HL-60 (cell line): ENCODE data around the gene FAF1.

Experiments used
- DNase-seq, 2 experiments: peaks; one replicate each; pipeline ENCODE4 v3.0.0-alpha.2; 2010 to 2020; ENCODE audit warnings: low read depth in 1 of 2, low spot score in 1 of 2
- H3K27ac ChIP-seq: fragments of 250-450 bp; sonication (Bioruptor Pico); replicated peaks from 2 replicates; pipeline ENCODE4 v1.5.1; 2020; ENCODE audit warnings: mild to moderate bottlenecking, moderate library complexity
- H3K27me3 ChIP-seq: fragments of 250-450 bp; sonication (Bioruptor Pico); 2 replicates; pipeline ENCODE4 v1.5.1; 2021; ENCODE audit warnings: mild to moderate bottlenecking, moderate library complexity; ENCODE audit not compliant: insufficient read depth, poor library complexity, severe bottlenecking
- H3K4me3 ChIP-seq: replicated peaks from 2 replicates; pipeline ENCODE4 v1.5.1; 2011; ENCODE audit warnings: mild to moderate bottlenecking, control low read depth, low read length; ENCODE audit not compliant: insufficient read depth
- CTCF ChIP-seq: IDR thresholded peaks from one replicate; pipeline ENCODE4 v1.5.1; 2011; ENCODE audit warnings: low read length, control low read depth, inconsistent platforms; ENCODE audit not compliant: insufficient read depth
- GABPA ChIP-seq: IDR thresholded peaks from 2 replicates; pipeline ENCODE4 v1.6.1; 2012; ENCODE audit warnings: low read depth
- POLR2AphosphoS5 ChIP-seq: IDR thresholded peaks from 2 replicates; pipeline ENCODE4 v1.6.1; 2012; ENCODE audit warnings: low read depth
- REST ChIP-seq: IDR thresholded peaks from 2 replicates; pipeline ENCODE4 v1.6.1; 2012; ENCODE audit warnings: low read depth; ENCODE audit not compliant: insufficient replicate concordance
- SPI1 ChIP-seq: IDR thresholded peaks from 2 replicates; pipeline ENCODE4 v1.6.1; 2012; ENCODE audit warnings: low read depth, mild to moderate bottlenecking, borderline replicate concordance

The FAF1 gene

DNA sequence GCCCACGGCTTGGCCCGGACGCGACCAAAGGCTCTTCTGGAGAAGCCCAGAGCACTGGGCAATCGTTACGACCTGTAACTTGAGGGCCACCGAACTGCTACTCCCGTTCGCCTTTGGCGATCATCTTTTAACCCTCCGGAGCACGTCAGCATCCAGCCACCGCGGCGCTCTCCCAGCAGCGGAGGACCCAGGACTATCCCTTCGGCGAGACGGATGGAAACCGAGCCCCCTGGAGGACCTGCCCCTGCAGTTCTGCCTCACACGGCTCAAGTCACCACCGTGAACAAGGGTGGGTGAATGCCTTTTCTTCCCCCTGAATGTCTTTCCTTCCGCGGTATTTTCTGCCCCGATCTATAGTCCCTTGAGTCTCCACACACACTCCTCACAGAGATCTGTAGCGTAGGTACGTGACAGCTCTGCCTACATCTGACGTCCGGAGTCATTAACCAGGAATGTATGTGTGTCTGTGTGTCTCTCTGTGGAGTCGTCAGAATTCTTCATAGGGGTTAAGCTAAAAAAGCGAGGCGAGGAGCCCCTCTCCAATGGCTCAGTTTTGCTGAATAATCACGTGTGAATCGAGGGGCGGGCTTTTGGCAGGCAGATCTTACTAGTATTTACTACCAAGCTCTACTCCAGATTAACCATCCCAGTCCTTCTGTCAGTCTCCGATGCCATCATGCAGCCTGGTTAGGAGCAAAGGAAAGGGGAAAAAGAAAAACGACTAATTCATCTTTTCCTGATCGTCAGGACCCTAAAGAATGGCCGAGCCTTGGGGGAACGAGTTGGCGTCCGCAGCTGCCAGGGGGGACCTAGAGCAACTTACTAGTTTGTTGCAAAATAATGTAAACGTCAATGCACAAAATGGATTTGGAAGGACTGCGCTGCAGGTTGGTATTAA is 9.8 kb upstream of the FAF1 start, which contains the start of gene CDKN2C:
TSS of gene CDKN2C (plus strand) at position 635 of the 898 bp plus-strand sequence. CDS start at position 759, 124 bp downstream.
- peak in 1 of 2 experiments; percentile 75 for DNase-seq
- H3K4me3 ChIP-seq = peak within 1 kb of the TSS; percentile 66
- H3K27me3 ChIP-seq = no peaks in the 10 kb centered on the region
- TF ChIP-seq GABPA = no peak
- no peak for TF ChIP-seq REST
- TF ChIP-seq SPI1 = no peak
- no peak; the same call in 1 of the 2 replicates for TF ChIP-seq POLR2AphosphoS5
- no peak for TF ChIP-seq CTCF
- peak within 1 kb of the TSS; percentile 96 for H3K27ac ChIP-seq

DNA sequence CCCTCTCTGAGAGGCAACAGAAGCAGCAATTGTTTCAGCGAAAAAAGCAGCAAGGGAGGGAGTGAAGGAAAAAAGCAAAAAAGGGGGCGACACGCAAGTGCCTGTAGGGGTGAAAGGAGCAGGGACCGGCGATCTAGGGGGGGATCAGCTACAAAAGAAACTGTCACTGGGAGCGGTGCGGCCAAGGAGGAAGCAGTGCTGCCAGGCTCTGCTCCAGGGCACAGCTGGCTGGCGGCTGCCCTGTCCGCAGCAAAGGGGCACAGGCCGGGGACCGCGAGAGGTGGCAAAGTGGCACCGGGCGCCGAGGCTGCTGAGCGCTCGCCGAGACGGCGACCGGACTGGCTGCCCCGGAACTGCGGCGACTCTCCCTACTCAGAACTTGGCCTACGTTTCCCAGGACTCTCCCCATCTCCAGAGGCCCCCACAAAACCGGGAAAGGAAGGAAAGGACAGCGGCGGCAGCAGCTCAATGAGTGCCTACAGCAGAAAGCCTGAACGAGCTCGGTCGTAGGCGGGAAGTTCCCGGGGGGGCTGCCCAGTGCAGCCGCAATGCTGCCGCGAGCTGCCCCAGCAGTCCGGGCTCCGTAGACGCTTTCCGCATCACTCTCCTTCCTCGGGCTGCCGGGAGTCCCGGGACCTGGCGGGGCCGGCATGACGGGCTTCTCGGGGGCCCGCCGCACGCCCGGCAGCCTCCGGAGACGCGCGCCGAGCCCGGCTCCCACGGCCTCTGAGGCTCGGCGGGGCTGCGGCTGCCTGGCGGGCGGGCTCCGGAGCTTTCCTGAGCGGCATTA is 8.9 kb upstream of the FAF1 start:
- peak overlapping the region; percentile 96 for H3K27ac ChIP-seq
- peak in 1 of 2 experiments; percentile 77 for DNase-seq
- peak overlapping the region; percentile 66 for H3K4me3 ChIP-seq
- TF ChIP-seq GABPA (0 out of 2 replicates have a peak, but pooled peaks have one; percentile 5), REST (peak; percentile 58), SPI1 (no peak)
- H3K27me3 ChIP-seq = no peaks in the 10 kb centered on the region

- peak; percentile 72 to 93 for DNase-seq
- H3K27me3 ChIP-seq = no peaks in the 10 kb centered on the region
- peak overlapping the region; percentile 66 for H3K4me3 ChIP-seq
- no peak for TF ChIP-seq SPI1
- peak; percentile 78; the same call in 1 of the 2 replicates for TF ChIP-seq POLR2AphosphoS5
- TF ChIP-seq GABPA = 0 out of 2 replicates have a peak, but pooled peaks have one; percentile 7
- H3K27ac ChIP-seq = peak overlapping the region; percentile 96
These were observed 8.2 kb upstream of the FAF1 start for GRCh38 chr1:50968158-50968820.

- H3K27ac ChIP-seq = peak overlapping the region; percentile 96
- peak overlapping the region; percentile 66 for H3K4me3 ChIP-seq
- TF ChIP-seq POLR2AphosphoS5 (no peak), CTCF (no peak), GABPA (no peak), REST (no peak), SPI1 (no peak)
- peak in 1 of 2 experiments; percentile 30 for DNase-seq
- no peaks in the 10 kb centered on the region for H3K27me3 ChIP-seq
These were observed 7.5 kb upstream of the FAF1 start for GRCh38 chr1:50967416-50968157.
